Endometrial microvascular endothelial cells (primary cell): Measurements from ENCODE around the gene UCP2. TPM values are rescaled to one million over a fixed set of nuclear protein-coding genes. Genes with fewer than 3 reads are reported as not detected.

Source experiments
- total RNA-seq: library from RNA; depleted of rRNA; stranded (reverse); fragments of >200 nt; gene quantifications from one replicate; pipeline ENCODE4 v1.2.3, GENCODE V29; 2015; ENCODE audit errors: inconsistent ontology term

Gene UCP2
- total RNA-seq, 1 donor from 2014 or later, result 0.74 TPM

Other genes with a start within 250 kb of the UCP2 start
- gene RAB6A, start 221.8 kb downstream of the UCP2 start, total RNA-seq, result 116 TPM
- 25.8 TPM for gene MRPL48, start 195.0 kb downstream of the UCP2 start, total RNA-seq
- 107 TPM for gene COA4, start 106.0 kb downstream of the UCP2 start, total RNA-seq
- 14.2 TPM for gene PAAF1, start 105.8 kb downstream of the UCP2 start, total RNA-seq
- not detected for gene DNAJB13, start 31.8 kb downstream of the UCP2 start, total RNA-seq
- gene UCP3, start 26.2 kb upstream of the UCP2 start, total RNA-seq, result 0.37 TPM
- gene C2CD3, start 188.2 kb upstream of the UCP2 start, total RNA-seq, result 8.1 TPM
- gene PPME1, start 188.4 kb upstream of the UCP2 start, total RNA-seq, result 47.0 TPM